ENCODE measurements around the gene ZNF770. TPM values are rescaled to one million over a fixed set of nuclear protein-coding genes. Genes with fewer than 3 reads are reported as not detected.
"Not testable (repeated sequence)": the region's sequence is repeated elsewhere in the genome, so short reads cannot be mapped to it uniquely, and the experiment has no call there.

ZNF770 gene
- total and polyA plus RNA-seq, 7 donors: 16.2 to 70.6 (median 47.6) TPM

DNA sequence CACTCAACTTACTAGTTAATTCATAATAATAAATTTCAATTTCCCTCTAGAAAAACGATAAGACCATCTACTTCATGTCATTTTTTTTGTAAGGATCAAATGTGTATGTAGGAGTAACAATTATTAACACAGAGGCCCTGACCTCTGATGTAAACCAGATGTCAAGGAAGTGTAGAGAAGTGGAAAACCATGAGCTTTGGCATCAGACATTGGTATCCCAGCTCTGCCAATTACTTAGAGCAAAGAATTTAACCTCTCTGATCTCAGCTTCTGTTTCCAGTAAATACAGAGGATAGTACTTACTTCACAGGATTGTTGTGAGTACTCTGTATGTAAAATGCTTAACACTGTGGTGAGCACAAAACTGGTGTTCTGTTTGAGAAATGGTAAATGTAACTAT is 36.1 kb downstream of the ZNF770 start:
- H3K9me3 ChIP-seq: no peaks in the 10 kb centered on the region
- ATAC-seq (no peak), DNase-seq (no peak)
- H3K27me3 ChIP-seq (ENCODE audit: insufficient read depth in 3 of 3, low read length in 2 of 3): no peaks in the 10 kb centered on the region
- H3K4me1 ChIP-seq: no peaks in the 10 kb centered on the region
- intact Hi-C loops (cut with DNase I): no loop called here
- H3K27ac ChIP-seq: no peak overlapping the region
- H3K4me3 ChIP-seq: no peak overlapping the region
- 54 to 78% (median 56%) methylated on average over 1 of the region's 1 CpG for WGBS, 3 donors
- H3K36me3 ChIP-seq (ENCODE audit: insufficient read depth in 1 of 2, low read depth in 1 of 2): peaks cover 0 to 55% of the 10 kb centered on the region in 2 donors
- TF ChIP-seq, protein P1, sequence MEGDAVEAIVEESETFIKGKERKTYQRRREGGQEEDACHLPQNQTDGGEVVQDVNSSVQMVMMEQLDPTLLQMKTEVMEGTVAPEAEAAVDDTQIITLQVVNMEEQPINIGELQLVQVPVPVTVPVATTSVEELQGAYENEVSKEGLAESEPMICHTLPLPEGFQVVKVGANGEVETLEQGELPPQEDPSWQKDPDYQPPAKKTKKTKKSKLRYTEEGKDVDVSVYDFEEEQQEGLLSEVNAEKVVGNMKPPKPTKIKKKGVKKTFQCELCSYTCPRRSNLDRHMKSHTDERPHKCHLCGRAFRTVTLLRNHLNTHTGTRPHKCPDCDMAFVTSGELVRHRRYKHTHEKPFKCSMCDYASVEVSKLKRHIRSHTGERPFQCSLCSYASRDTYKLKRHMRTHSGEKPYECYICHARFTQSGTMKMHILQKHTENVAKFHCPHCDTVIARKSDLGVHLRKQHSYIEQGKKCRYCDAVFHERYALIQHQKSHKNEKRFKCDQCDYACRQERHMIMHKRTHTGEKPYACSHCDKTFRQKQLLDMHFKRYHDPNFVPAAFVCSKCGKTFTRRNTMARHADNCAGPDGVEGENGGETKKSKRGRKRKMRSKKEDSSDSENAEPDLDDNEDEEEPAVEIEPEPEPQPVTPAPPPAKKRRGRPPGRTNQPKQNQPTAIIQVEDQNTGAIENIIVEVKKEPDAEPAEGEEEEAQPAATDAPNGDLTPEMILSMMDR (IDR thresholded peaks at IDR 0.05): no peak

GRCh38 chr15:34944936-34945335 is 43.2 kb downstream of the ZNF770 start:
- 92 to 93% (median 93%) methylated on average over 3 of the region's 3 CpGs for WGBS, 3 donors
- H3K9me3 ChIP-seq: no peaks in the 10 kb centered on the region
- DNase-seq: no peak
- peaks cover 5 to 65% of the 10 kb centered on the region in 2 donors for H3K36me3 ChIP-seq (ENCODE audit: insufficient read depth in 1 of 2, low read depth in 1 of 2)
- TF ChIP-seq, protein P1 (IDR thresholded peaks at IDR 0.05): no peak
- H3K4me3 ChIP-seq: no peak overlapping the region
- no peaks in the 10 kb centered on the region for H3K4me1 ChIP-seq
- intact Hi-C loops (cut with DNase I): no loop called here
- no peak for ATAC-seq
- no peak overlapping the region for H3K27ac ChIP-seq
- no peaks in the 10 kb centered on the region for H3K27me3 ChIP-seq (ENCODE audit: insufficient read depth in 3 of 3, low read length in 2 of 3)

- no peak for DNase-seq
- no peak for ATAC-seq
Measured at GRCh38 chr15:34943711-34944110, 44.4 kb downstream of the ZNF770 start.

GRCh38 chr15:34943264-34943663 is 44.8 kb downstream of the ZNF770 start:
- H3K27ac ChIP-seq; H3K27me3 ChIP-seq (ENCODE audit: insufficient read depth in 3 of 3, low read length in 2 of 3); H3K4me1 ChIP-seq; DNase-seq; H3K9me3 ChIP-seq; intact Hi-C loops (cut with DNase I); H3K4me3 ChIP-seq; ATAC-seq: not testable (repeated sequence)
- H3K36me3 ChIP-seq (ENCODE audit: insufficient read depth in 1 of 2, low read depth in 1 of 2): peaks cover 5 to 79% of the 10 kb centered on the region in 2 donors

More at GRCh38 chr15:34943711-34944110, 44.4 kb downstream of the ZNF770 start:
- Histone ChIP-seq H3K9me3 (no peaks in the 10 kb centered on the region), H3K27me3 (ENCODE audit: insufficient read depth in 3 of 3, low read length in 2 of 3) (no peaks in the 10 kb centered on the region), H3K4me1 (no peaks in the 10 kb centered on the region), H3K27ac (no peak overlapping the region), H3K36me3 (ENCODE audit: insufficient read depth in 1 of 2, low read depth in 1 of 2) (peaks cover 5 to 77% of the 10 kb centered on the region in 2 donors), H3K4me3 (no peak overlapping the region)
- TF ChIP-seq, protein P1 (IDR thresholded peaks at IDR 0.05): no peak
- intact Hi-C loops (cut with DNase I): no loop called here

DNA sequence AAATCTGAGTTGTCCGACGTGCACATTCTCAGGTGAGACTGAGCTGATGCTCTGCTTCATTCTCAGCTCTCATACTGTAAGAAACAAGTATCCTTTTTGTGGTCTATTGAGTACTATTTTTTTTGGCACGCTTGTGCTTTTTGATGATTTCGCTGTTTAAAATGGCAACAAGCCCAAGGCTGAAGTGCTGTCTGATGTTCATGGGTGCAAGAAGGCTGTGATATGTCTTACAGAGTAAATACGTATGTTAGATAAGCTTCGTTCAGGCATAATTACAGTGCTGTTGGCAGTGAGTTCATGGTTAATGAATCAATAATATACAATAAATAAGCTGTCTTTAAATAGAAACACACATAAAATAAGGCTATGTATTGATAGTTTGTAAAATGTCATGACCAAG is 45.7 kb downstream of the ZNF770 start:
- no peak for DNase-seq
- no peak for ATAC-seq
- H3K4me3 ChIP-seq: no peak overlapping the region
- no peaks in the 10 kb centered on the region for H3K9me3 ChIP-seq
- H3K27ac ChIP-seq: no peak overlapping the region
- intact Hi-C loops (cut with DNase I): no loop called here
- H3K4me1 ChIP-seq: no peaks in the 10 kb centered on the region
- H3K36me3 ChIP-seq (ENCODE audit: insufficient read depth in 1 of 2, low read depth in 1 of 2): peaks cover 5 to 79% of the 10 kb centered on the region in 2 donors
- WGBS, 3 donors: 84 to 88% (median 85%) methylated on average over 6 of the region's 6 CpGs
- H3K27me3 ChIP-seq (ENCODE audit: insufficient read depth in 3 of 3, low read length in 2 of 3): no peaks in the 10 kb centered on the region
- TF ChIP-seq, protein P1 (IDR thresholded peaks at IDR 0.05): no peak
